C4-2B (cell line): ENCODE results near the gene PSRC1.

ENCODE experiments used
- H3K27ac ChIP-seq: fragments of 450-650 bp; 2 replicates; pipeline ENCODE4 v1.5.1; 2017
- ZFX ChIP-seq: fragments of 450-650 bp; IDR thresholded peaks from 2 replicates; pipeline ENCODE4 v1.6.1; 2017
- TF ChIP-seq, protein P1 (sequence below): fragments of 450-650 bp; conservative IDR thresholded peaks from 2 replicates; pipeline ENCODE4 v1.5.1; 2017; ENCODE audit warnings: mild to moderate bottlenecking

The PSRC1 gene

DNA sequence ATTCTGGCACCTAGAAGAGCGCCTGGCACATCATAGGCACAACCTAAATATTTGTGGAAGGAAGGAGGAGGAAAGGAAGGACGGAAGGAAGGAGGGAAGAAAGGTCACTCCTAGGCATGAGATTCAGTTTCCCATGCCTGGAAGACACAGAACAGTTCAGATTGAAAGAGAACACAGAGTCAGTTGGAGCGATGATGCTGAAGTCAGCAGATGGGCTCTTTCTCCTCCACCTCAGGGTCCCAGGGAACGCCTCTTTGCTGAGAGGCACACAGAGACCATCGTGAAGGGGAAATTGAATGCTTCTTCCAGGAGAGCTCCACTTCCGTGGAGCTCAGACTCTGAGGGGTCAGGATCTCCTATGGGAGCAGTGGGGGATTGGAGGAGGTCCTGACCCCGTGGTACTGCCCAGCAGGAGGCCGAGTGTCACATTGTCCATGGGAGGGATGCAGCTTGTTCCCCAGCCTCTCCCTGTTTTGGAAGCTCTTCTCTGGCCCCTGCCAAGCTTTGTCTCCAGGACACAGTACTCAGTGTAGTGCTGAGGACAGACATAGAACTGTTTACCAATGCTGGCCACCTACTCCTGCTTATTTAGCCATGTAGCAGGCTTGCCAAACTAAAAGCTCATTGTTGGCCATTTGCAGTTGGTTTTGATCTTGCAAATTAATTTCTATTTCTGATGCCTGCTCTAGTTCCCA, 21.4 kb upstream of the PSRC1 start:
- no peak for TF ChIP-seq ZFX
- TF ChIP-seq, protein P1, sequence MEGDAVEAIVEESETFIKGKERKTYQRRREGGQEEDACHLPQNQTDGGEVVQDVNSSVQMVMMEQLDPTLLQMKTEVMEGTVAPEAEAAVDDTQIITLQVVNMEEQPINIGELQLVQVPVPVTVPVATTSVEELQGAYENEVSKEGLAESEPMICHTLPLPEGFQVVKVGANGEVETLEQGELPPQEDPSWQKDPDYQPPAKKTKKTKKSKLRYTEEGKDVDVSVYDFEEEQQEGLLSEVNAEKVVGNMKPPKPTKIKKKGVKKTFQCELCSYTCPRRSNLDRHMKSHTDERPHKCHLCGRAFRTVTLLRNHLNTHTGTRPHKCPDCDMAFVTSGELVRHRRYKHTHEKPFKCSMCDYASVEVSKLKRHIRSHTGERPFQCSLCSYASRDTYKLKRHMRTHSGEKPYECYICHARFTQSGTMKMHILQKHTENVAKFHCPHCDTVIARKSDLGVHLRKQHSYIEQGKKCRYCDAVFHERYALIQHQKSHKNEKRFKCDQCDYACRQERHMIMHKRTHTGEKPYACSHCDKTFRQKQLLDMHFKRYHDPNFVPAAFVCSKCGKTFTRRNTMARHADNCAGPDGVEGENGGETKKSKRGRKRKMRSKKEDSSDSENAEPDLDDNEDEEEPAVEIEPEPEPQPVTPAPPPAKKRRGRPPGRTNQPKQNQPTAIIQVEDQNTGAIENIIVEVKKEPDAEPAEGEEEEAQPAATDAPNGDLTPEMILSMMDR, result no peak

DNA sequence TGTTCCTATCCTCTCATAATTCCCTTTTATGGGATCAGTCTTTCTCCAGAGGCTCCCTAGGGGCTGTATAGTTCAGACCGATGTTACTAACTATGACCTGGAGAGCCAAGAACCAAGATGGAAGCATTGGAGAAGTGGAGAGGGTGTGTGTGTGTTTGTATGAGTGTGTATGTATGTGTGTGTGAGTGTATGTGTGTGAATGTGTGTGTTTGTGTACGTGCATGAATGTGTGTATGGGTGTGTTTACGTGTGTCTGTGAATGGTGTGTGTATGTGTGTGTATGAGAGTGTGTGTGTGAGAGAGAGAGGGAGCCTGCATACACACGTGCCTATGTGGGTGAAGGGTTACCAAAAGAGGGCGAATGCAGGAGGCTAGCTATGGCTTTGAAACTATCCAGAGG, 18.9 kb upstream of the PSRC1 start:
- TF ChIP-seq ZFX, result no peak
- TF ChIP-seq, protein P1, result no peak
- H3K27ac ChIP-seq, result no peak overlapping the region

More for the DNA sequence above, 21.4 kb upstream of the PSRC1 start:
- no peak overlapping the region for H3K27ac ChIP-seq

DNA sequence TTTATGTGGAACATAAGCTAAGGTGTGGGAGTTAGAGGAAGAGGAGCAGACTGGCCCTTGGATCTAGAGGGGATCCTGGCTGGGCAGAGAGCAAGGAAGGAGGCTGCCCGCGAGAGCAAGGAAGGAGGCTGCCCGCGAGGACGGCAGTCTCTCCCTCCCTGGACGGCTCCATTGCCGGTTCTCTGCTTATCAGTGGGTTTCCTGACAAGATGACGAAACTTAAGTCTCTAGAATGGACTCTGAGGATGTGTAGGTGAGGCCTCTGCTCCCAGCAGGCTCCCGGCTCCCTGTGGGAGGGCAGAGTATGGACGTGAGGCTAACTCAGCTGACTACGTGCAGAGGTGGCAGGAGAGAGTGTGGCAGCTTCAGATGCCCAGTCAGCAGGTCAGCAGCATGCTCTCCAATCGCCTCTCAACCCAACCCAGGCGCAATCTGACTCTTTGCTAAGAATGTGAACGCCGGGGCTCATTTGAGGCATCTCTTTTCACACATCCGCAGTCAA, 17.8 kb upstream of the PSRC1 start:
- no peak for TF ChIP-seq ZFX
- TF ChIP-seq, protein P1, result no peak
- H3K27ac ChIP-seq, result no peak overlapping the region

GRCh38 chr1:109299558-109300343, 16.8 kb upstream of the PSRC1 start:
- no peak for TF ChIP-seq ZFX
- TF ChIP-seq, protein P1, result no peak
- peak overlapping the region; percentile 43; the same call in 1 of the 2 replicates for H3K27ac ChIP-seq

- TF ChIP-seq ZFX, result no peak
- TF ChIP-seq, protein P1, result no peak
- peak overlapping the region; percentile 43 for H3K27ac ChIP-seq
Observed at GRCh38 chr1:109298666-109299557, 16.0 kb upstream of the PSRC1 start.

GRCh38 chr1:109296782-109297181, 13.8 kb upstream of the PSRC1 start:
- H3K27ac ChIP-seq, result no peak overlapping the region
- TF ChIP-seq, protein P1, result no peak
- TF ChIP-seq ZFX, result no peak
